Prostate gland (tissue), 2 donors: Measurements from ENCODE around the gene RABL3.

ENCODE experiments used
- POLR2A ChIP-seq: fragments of 450-650 bp; IDR thresholded peaks from one replicate; pipeline ENCODE4 v1.6.1; 2016; ENCODE audit warnings: antibody characterized with exemption, mild to moderate bottlenecking
- POLR2AphosphoS5 ChIP-seq: sonication (generic); formaldehyde crosslinking; IDR thresholded peaks from one replicate; pipeline ENCODE4 v1.6.1; 2017; ENCODE audit warnings: antibody characterized with exemption
- TF ChIP-seq, protein P1 (sequence below), 4 experiments: fragments of 200-600 bp in 2 of 4; fragments of 450-650 bp in 2 of 4; sonication (generic) in 2 of 4; IDR thresholded peaks; 1 replicate in 3 of 4; 2 replicates in 1 of 4; pipeline ENCODE4 v1.5.1; 2016 to 2019; ENCODE audit warnings: antibody characterized with exemption in 4 of 4, mild to moderate bottlenecking in 2 of 4, moderate library complexity in 2 of 4

DNA sequence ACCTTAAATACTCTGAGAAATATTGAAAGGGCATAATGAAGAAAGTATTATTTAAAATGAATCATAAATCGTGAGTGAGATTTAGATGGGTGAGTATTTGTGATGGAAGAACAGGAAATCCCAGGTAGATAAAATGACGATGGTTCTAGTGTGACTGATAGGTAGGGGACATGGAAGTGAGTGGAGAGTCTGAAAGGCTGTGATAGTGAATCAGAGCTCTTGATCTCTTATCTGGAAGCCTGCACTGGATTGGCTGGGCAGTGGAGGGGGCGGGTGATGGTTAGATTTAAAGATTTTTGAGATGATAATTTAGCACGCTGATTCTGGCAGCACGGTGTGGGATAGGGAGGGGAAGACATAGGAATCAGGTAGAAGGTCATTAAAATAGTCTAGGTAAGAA is 80.4 kb downstream of the RABL3 start:
- TF ChIP-seq, protein P1, sequence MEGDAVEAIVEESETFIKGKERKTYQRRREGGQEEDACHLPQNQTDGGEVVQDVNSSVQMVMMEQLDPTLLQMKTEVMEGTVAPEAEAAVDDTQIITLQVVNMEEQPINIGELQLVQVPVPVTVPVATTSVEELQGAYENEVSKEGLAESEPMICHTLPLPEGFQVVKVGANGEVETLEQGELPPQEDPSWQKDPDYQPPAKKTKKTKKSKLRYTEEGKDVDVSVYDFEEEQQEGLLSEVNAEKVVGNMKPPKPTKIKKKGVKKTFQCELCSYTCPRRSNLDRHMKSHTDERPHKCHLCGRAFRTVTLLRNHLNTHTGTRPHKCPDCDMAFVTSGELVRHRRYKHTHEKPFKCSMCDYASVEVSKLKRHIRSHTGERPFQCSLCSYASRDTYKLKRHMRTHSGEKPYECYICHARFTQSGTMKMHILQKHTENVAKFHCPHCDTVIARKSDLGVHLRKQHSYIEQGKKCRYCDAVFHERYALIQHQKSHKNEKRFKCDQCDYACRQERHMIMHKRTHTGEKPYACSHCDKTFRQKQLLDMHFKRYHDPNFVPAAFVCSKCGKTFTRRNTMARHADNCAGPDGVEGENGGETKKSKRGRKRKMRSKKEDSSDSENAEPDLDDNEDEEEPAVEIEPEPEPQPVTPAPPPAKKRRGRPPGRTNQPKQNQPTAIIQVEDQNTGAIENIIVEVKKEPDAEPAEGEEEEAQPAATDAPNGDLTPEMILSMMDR (IDR thresholded peaks at IDR 0.05), result no peak
- no peak for TF ChIP-seq POLR2AphosphoS5
- TF ChIP-seq POLR2A, result no peak
